ENCODE results near the gene AFTPH. TPM values are rescaled to one million over a fixed set of nuclear protein-coding genes. Genes with fewer than 3 reads are reported as not detected.
A peak's percentile ranks its signal among the peaks of the same experiment; 100 is the strongest.
"Not testable (repeated sequence)": the region's sequence is repeated elsewhere in the genome, so short reads cannot be mapped to it uniquely, and the experiment has no call there.

AFTPH gene
- total RNA-seq, 4 donors from 2014 or later: 49.1 to 64.3 (median 57.1) TPM

DNA sequence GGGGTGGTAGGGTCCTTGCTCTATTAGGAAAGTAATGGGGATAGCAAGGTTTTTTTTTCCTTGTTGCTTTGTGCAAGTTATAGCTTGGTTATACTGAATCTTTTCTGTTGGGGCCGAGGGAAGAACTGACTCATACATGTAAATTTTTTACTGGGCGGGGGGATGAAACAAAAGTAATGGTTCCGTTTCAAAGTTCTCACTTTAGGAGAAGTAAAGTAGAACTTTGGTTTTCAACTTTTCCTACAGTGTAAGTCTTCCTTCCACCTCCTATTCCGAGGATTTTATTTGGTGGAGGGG is 1.1 kb downstream of the AFTPH start:
- DNase-seq (ENCODE audit: low spot score in 2 of 2): no peak

DNA sequence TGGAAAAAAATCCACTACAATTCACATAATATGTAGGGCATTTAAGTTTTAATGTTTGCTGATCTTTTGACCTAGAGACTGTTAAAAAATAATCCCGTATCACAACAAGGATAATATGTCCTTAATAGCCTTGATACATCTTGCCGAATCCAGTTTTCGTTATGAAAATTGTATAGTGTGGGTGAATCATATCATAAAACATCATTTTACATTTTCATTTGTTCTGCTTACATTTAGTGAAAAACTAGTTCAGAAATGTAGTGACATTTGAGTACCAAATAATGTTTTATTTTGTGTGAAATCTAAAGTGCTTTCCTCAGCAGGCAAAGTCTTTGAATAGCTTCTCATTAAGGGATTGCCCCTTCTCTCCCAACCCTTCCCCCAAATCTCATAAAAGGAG is 1.9 kb downstream of the AFTPH start:
- Histone ChIP-seq H3K27me3 (no peaks in the 10 kb centered on the region), H3K36me3 (no peaks in the 10 kb centered on the region), H3K4me3 (peak overlapping the region; percentile 80), H3K9me3 (no peaks in the 10 kb centered on the region), H3K27ac (no peak overlapping the region), H3K4me1 (peaks cover 35% of the 10 kb centered on the region)
- WGBS: 36% methylated on average over 3 of the region's 3 CpGs
- no peak for DNase-seq (ENCODE audit: low spot score in 2 of 2)
- TF ChIP-seq EP300 (IDR thresholded peaks at IDR 0.05) (no peak), POLR2AphosphoS5 (IDR thresholded peaks at IDR 0.05) (no peak), POLR2A (IDR thresholded peaks at IDR 0.05) (no peak)
- TF ChIP-seq, protein P1, sequence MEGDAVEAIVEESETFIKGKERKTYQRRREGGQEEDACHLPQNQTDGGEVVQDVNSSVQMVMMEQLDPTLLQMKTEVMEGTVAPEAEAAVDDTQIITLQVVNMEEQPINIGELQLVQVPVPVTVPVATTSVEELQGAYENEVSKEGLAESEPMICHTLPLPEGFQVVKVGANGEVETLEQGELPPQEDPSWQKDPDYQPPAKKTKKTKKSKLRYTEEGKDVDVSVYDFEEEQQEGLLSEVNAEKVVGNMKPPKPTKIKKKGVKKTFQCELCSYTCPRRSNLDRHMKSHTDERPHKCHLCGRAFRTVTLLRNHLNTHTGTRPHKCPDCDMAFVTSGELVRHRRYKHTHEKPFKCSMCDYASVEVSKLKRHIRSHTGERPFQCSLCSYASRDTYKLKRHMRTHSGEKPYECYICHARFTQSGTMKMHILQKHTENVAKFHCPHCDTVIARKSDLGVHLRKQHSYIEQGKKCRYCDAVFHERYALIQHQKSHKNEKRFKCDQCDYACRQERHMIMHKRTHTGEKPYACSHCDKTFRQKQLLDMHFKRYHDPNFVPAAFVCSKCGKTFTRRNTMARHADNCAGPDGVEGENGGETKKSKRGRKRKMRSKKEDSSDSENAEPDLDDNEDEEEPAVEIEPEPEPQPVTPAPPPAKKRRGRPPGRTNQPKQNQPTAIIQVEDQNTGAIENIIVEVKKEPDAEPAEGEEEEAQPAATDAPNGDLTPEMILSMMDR (IDR thresholded peaks at IDR 0.05): no peak

More for the DNA sequence above, 1.1 kb downstream of the AFTPH start:
- Histone ChIP-seq H3K27ac (peak overlapping the region; percentile 92), H3K36me3 (no peaks in the 10 kb centered on the region), H3K9me3 (no peaks in the 10 kb centered on the region), H3K27me3 (no peaks in the 10 kb centered on the region), H3K4me1 (peaks cover 35% of the 10 kb centered on the region), H3K4me3 (peak overlapping the region; percentile 80)
- TF ChIP-seq EP300 (IDR thresholded peaks at IDR 0.05): no peak
- TF ChIP-seq POLR2A (IDR thresholded peaks at IDR 0.05): no peak
- WGBS: 3% methylated on average over 4 of the region's 4 CpGs

- H3K9me3 ChIP-seq; H3K4me3 ChIP-seq; H3K36me3 ChIP-seq; DNase-seq (ENCODE audit: low spot score in 2 of 2); H3K27me3 ChIP-seq; H3K27ac ChIP-seq: not testable (repeated sequence)
- 91% methylated on average over 2 of the region's 2 CpGs for WGBS
- peaks cover 19% of the 10 kb centered on the region for H3K4me1 ChIP-seq
Observed at GRCh38 chr2:64530946-64531345, 6.8 kb downstream of the AFTPH start.

DNA sequence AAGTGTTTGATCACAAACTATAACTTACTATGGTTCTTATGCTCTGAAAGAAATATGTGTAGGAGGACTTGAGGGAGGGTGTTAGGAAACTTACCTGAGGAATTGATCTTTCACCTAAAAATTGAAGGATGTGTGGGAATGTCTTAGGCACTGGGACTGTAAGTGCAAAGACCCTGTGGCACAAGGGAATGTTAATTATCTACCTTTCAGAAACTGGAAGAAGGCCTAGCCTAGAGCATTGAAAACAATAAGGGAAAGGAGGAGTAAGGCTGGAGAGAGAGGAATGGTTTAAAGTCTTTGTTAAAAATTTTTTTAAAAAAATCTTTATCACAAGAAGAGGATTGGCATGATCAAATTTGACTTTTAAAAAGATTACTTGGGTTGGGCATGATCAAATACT is 7.9 kb downstream of the AFTPH start:
- DNase-seq (ENCODE audit: low spot score in 2 of 2): no peak
- H3K4me3 ChIP-seq: no peak overlapping the region
- H3K27ac ChIP-seq: no peak overlapping the region
- H3K9me3 ChIP-seq: no peaks in the 10 kb centered on the region
- H3K36me3 ChIP-seq: no peaks in the 10 kb centered on the region
- TF ChIP-seq EP300 (IDR thresholded peaks at IDR 0.05) (no peak), POLR2AphosphoS5 (IDR thresholded peaks at IDR 0.05) (no peak), POLR2A (IDR thresholded peaks at IDR 0.05) (no peak)
- TF ChIP-seq, protein P1 (IDR thresholded peaks at IDR 0.05): no peak
- peaks cover 8% of the 10 kb centered on the region for H3K4me1 ChIP-seq
- no peaks in the 10 kb centered on the region for H3K27me3 ChIP-seq

DNA sequence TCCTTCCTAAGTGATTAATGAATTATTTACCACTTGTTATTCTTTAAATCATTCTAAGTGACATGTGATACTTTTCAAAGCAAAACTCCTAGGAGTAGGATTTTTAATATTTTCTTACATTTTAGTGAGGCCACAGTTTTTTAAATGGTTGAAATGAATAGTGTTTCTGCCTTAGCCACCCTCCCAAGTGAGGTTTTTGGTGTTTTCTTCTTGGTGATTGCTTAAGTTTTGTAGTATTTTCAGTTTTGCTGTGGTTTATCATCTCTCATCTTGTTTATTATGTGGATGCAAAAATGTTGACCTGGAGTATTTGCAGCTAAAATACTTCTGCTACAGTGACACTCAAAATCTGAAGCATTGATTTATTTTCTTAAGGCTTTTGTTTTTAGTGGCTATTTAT is 9.8 kb downstream of the AFTPH start:
- Histone ChIP-seq H3K4me1 (peaks cover 4% of the 10 kb centered on the region), H3K4me3 (no peak overlapping the region), H3K27me3 (no peaks in the 10 kb centered on the region), H3K36me3 (no peaks in the 10 kb centered on the region), H3K27ac (no peak overlapping the region), H3K9me3 (no peaks in the 10 kb centered on the region)
- DNase-seq (ENCODE audit: low spot score in 2 of 2): no peak
- TF ChIP-seq, protein P1 (IDR thresholded peaks at IDR 0.05): no peak
- no peak for TF ChIP-seq EP300 (IDR thresholded peaks at IDR 0.05)
- TF ChIP-seq POLR2AphosphoS5 (IDR thresholded peaks at IDR 0.05): no peak
- no peak for TF ChIP-seq POLR2A (IDR thresholded peaks at IDR 0.05)

GRCh38 chr2:64534363-64534762 is 10.2 kb downstream of the AFTPH start:
- no peak for DNase-seq (ENCODE audit: low spot score in 2 of 2)
- Histone ChIP-seq H3K27me3 (no peaks in the 10 kb centered on the region), H3K36me3 (no peaks in the 10 kb centered on the region), H3K4me1 (peaks cover 4% of the 10 kb centered on the region), H3K27ac (no peak overlapping the region), H3K9me3 (no peaks in the 10 kb centered on the region), H3K4me3 (no peak overlapping the region)
- TF ChIP-seq POLR2AphosphoS5 (IDR thresholded peaks at IDR 0.05) (no peak), POLR2A (IDR thresholded peaks at IDR 0.05) (no peak), EP300 (IDR thresholded peaks at IDR 0.05) (no peak)
- TF ChIP-seq, protein P1 (IDR thresholded peaks at IDR 0.05): no peak
- WGBS: 84% methylated on average over 3 of the region's 3 CpGs
